ENCODE results near the gene NCKAP5. TPM values are rescaled to one million over a fixed set of nuclear protein-coding genes. Genes with fewer than 3 reads are reported as not detected.
"Not testable (repeated sequence)": the region's sequence is repeated elsewhere in the genome, so short reads cannot be mapped to it uniquely, and the experiment has no call there.

NCKAP5 gene
- total RNA-seq, 1 donor from 2014 or later: 0.46 TPM

DNA sequence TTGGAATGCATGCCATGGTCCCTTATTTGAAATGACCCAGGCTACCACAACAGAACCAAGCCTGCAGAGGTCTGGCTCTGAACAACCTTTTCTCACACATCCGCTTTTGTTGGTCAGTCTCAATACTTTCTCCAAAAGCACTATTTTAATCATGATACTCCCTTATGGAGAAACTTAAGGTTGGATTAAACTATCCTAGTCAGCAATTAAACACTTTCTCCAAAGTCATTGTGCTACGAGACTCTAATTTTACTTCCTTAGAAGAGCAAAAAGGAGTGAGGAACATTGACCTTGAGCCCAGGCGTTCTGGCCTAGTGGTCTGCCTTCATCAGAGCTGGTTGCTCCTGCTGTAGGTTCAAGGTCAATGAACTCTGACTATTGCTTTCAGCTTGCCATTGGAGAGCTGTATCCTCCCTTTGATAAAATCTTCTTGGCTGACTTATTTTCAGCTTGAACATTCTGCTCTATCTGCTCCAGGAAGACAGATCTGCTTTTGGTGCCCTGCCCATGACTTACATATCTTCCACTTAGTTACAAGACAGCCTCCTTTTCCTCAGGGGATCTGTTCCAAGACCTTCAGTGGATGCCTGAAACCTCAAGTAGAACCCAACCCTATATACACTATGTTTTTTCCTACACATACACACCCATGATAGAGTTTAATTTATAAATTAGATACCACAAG, 91.2 kb downstream of the NCKAP5 start:
- Mint-ChIP-seq H3K9me3 (ENCODE audit: unreplicated experiment) (no peaks in the 10 kb centered on the region), H3K27me3 (ENCODE audit: unreplicated experiment) (peaks cover 7% of the 10 kb centered on the region), H3K27ac (ENCODE audit: unreplicated experiment) (no peak overlapping the region), H3K4me3 (ENCODE audit: unreplicated experiment) (no peak overlapping the region), H3K4me1 (ENCODE audit: unreplicated experiment) (no peaks in the 10 kb centered on the region), H3K36me3 (ENCODE audit: unreplicated experiment) (no peaks in the 10 kb centered on the region)
- DNase-seq (ENCODE audit: extremely low spot score, unreplicated experiment): no peak
- TF ChIP-seq, protein P1, sequence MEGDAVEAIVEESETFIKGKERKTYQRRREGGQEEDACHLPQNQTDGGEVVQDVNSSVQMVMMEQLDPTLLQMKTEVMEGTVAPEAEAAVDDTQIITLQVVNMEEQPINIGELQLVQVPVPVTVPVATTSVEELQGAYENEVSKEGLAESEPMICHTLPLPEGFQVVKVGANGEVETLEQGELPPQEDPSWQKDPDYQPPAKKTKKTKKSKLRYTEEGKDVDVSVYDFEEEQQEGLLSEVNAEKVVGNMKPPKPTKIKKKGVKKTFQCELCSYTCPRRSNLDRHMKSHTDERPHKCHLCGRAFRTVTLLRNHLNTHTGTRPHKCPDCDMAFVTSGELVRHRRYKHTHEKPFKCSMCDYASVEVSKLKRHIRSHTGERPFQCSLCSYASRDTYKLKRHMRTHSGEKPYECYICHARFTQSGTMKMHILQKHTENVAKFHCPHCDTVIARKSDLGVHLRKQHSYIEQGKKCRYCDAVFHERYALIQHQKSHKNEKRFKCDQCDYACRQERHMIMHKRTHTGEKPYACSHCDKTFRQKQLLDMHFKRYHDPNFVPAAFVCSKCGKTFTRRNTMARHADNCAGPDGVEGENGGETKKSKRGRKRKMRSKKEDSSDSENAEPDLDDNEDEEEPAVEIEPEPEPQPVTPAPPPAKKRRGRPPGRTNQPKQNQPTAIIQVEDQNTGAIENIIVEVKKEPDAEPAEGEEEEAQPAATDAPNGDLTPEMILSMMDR (IDR thresholded peaks at IDR 0.05): no peak

DNA sequence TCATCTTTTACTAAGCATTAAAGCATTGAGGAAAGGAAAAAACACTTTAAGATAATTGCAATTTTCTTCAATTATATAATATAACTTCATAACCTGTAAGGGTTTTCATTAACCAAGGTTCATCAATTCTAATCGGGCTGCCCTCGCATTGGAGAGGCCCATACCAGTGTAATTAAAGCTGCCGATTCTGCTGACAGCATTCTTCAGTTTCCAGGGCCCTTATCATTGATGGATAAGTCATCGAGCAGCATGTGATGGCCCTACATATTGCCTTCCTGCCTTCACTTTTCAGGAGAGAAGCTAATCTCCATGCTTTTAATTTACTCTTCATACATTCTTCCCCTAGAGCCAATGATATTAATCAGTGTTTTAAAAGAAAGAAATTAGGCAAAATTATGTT, 92.0 kb downstream of the NCKAP5 start:
- H3K27ac Mint-ChIP-seq (ENCODE audit: unreplicated experiment): no peak overlapping the region
- TF ChIP-seq, protein P1 (IDR thresholded peaks at IDR 0.05): no peak

DNA sequence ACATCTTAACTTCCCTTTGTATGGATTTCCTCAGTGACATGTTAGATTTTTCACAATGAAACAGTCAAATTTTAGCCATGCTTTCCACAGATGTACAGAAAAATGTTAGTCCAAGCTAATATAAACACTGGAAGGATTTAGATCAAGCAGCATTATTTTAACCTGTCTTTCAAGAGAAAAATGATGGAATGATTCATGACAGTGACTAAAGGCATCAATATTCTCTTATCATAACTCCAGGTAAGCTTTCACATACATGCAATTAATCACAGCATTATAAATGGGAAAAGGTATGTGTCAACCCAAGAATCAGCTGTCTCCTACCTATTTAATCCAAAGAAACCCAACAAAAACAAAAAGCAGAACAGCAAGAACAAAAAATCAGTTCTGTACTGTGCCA, 92.7 kb downstream of the NCKAP5 start:
- DNase-seq (ENCODE audit: extremely low spot score, unreplicated experiment): no peak
- Mint-ChIP-seq H3K36me3 (ENCODE audit: unreplicated experiment) (no peaks in the 10 kb centered on the region), H3K4me3 (ENCODE audit: unreplicated experiment) (no peak overlapping the region), H3K9me3 (ENCODE audit: unreplicated experiment) (no peaks in the 10 kb centered on the region), H3K27me3 (ENCODE audit: unreplicated experiment) (peaks cover 7% of the 10 kb centered on the region), H3K27ac (ENCODE audit: unreplicated experiment) (no peak overlapping the region), H3K4me1 (ENCODE audit: unreplicated experiment) (no peaks in the 10 kb centered on the region)
- TF ChIP-seq, protein P1 (IDR thresholded peaks at IDR 0.05): no peak

More for the DNA sequence above, 92.0 kb downstream of the NCKAP5 start:
- Mint-ChIP-seq H3K27me3 (ENCODE audit: unreplicated experiment) (peaks cover 7% of the 10 kb centered on the region), H3K9me3 (ENCODE audit: unreplicated experiment) (no peaks in the 10 kb centered on the region), H3K4me3 (ENCODE audit: unreplicated experiment) (no peak overlapping the region), H3K4me1 (ENCODE audit: unreplicated experiment) (no peaks in the 10 kb centered on the region), H3K36me3 (ENCODE audit: unreplicated experiment) (no peaks in the 10 kb centered on the region)
- no peak for DNase-seq (ENCODE audit: extremely low spot score, unreplicated experiment)

DNA sequence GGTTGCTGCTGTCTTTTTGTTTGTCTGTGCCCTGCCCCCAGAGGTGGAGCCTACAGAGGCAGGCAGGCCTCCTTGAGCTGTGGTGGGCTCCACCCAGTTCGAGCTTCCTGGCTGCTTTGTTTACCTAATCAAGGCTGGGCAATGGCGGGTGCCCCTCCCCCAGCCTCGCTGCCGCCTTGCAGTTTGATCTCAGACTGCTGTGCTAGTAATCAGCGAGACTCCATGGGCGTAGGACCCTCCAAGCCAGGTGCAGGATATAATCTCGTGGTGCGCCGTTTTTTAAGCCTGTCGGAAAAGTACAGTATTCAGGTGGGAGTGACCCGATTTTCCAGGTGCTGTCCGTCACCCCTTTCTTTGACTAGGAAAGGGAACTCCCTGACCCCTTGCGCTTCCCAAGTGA, 97.8 kb downstream of the NCKAP5 start:
- H3K27ac Mint-ChIP-seq (ENCODE audit: unreplicated experiment); DNase-seq (ENCODE audit: extremely low spot score, unreplicated experiment); H3K36me3 Mint-ChIP-seq (ENCODE audit: unreplicated experiment); H3K27me3 Mint-ChIP-seq (ENCODE audit: unreplicated experiment); H3K4me3 Mint-ChIP-seq (ENCODE audit: unreplicated experiment); H3K4me1 Mint-ChIP-seq (ENCODE audit: unreplicated experiment); H3K9me3 Mint-ChIP-seq (ENCODE audit: unreplicated experiment): not testable (repeated sequence)

DNA sequence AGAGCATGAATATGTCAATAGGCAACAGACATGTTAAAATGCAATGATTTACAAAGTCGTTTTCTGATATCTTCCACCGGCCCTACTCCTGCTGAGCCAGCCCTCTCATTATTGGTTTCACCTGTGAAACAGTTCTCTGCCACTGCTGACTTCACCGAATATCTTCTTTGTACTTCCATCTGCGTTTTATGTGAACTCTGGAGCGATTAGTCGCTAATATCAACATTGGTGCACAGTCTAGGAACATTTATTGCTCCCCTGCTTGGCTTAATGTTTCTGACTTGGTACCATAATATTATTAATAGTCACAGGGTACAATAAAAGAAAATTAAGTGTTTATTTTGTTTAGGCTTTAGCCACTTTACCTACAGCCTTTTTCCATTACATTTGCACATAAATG, 105.5 kb downstream of the NCKAP5 start:
- DNase-seq (ENCODE audit: extremely low spot score, unreplicated experiment): no peak
- Mint-ChIP-seq H3K9me3 (ENCODE audit: unreplicated experiment) (no peaks in the 10 kb centered on the region), H3K4me3 (ENCODE audit: unreplicated experiment) (no peak overlapping the region), H3K27me3 (ENCODE audit: unreplicated experiment) (no peaks in the 10 kb centered on the region), H3K4me1 (ENCODE audit: unreplicated experiment) (peaks cover 6% of the 10 kb centered on the region), H3K27ac (ENCODE audit: unreplicated experiment) (no peak overlapping the region), H3K36me3 (ENCODE audit: unreplicated experiment) (no peaks in the 10 kb centered on the region)
- TF ChIP-seq, protein P1 (IDR thresholded peaks at IDR 0.05): no peak

Measured in osteocyte (in vitro differentiated cells).